Tibial artery (tissue), 4 donors: ENCODE results near the gene CD84.
"Not testable (repeated sequence)": the region's sequence is repeated elsewhere in the genome, so short reads cannot be mapped to it uniquely, and the experiment has no call there.

Experiments
- DNase-seq, 2 donors: peaks; one replicate each; pipeline ENCODE4 v3.0.0-alpha.2; 2019
- H3K27ac ChIP-seq, 2 donors: fragments of 200-600 bp; sonication (generic) in 1 of 2; 1 replicate in 1 of 2; 2 replicates in 1 of 2; pipeline ENCODE4 v1.5.1; 2018 to 2019; ENCODE audit warnings: mild to moderate bottlenecking in 1 of 2
- H3K27me3 ChIP-seq, 2 donors: fragments of 200-600 bp; sonication (generic) in 1 of 2; one replicate each; pipeline versions ENCODE4 v1.5.1 to v1.6.0; 2016 to 2019
- H3K36me3 ChIP-seq, 3 donors: fragments of 200-600 bp; sonication (generic) in 2 of 3; one replicate each; pipeline ENCODE4 v1.5.1; 2016 to 2019; ENCODE audit warnings: mild to moderate bottlenecking in 2 of 3
- H3K4me1 ChIP-seq, 4 donors: fragments of 200-600 bp; sonication (generic) in 2 of 4; 1 replicate in 3 of 4; 2 replicates in 1 of 4; pipeline ENCODE4 v1.5.1; 2016 to 2019
- H3K4me3 ChIP-seq, 2 donors: fragments of 200-600 bp; sonication (generic) in 1 of 2; 1 replicate in 1 of 2; 2 replicates in 1 of 2; pipeline ENCODE4 v1.5.1; 2018 to 2019; ENCODE audit warnings: mild to moderate bottlenecking in 2 of 2
- H3K9me3 ChIP-seq, 3 donors: fragments of 200-600 bp; sonication (generic) in 1 of 3; one replicate each; pipeline ENCODE4 v1.5.1; 2016 to 2019
- CTCF ChIP-seq, 2 experiments: fragments of 200-600 bp in 1 of 2; fragments of 450-650 bp in 1 of 2; IDR thresholded peaks; one replicate each; pipeline ENCODE4 v1.5.1; 2017 to 2019; ENCODE audit warnings: antibody characterized with exemption in 2 of 2, mild to moderate bottlenecking in 1 of 2, moderate library complexity in 1 of 2
- intact Hi-C: fragments of 100-400 bp; cut with DNase I; formaldehyde crosslinking; loops from one replicate; pipeline ENCODE4 v1.15.0; 2023; ENCODE audit warnings: low total_unique reads

Gene CD84

DNA sequence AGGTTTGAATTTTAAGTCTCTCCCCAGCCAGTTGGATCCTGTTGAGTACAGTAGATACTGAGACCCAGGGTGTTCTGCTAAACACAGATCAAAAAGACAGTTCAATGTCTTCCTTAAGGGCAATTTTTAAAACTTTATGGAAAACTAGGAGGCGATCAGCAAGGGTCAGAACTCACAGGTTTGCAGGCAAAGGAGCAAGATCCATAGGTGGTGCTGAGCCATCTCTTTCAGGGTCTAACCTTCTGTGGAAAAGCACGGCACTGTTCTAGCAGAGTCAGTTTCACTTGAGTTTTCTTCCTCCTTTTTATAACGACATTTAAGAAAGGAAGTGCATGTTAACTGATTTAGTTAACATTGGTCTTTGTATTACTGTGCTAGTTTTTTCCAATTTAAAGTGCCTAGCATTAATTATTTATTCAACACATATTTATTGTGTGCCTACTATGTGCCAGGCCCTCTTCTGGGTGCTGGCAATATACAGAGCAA, at the start of gene CD84:
CD84 (minus strand) TSS at position 281 of the 486 bp plus-strand sequence; CDS start at position 222, 59 bp downstream.
- Histone ChIP-seq H3K27me3 (no peaks in the 10 kb centered on the region), H3K4me3 (peak within 1 kb of the TSS; percentile 7 to 19), H3K36me3 (no peaks in the 10 kb centered on the region), H3K9me3 (no peaks in the 10 kb centered on the region), H3K27ac (no peak within 1 kb of the TSS), H3K4me1 (no peaks in the 10 kb centered on the region)
- no peak for DNase-seq
- intact Hi-C loops: no loop called here
- TF ChIP-seq CTCF (IDR thresholded peaks at IDR 0.05): no peak

DNA sequence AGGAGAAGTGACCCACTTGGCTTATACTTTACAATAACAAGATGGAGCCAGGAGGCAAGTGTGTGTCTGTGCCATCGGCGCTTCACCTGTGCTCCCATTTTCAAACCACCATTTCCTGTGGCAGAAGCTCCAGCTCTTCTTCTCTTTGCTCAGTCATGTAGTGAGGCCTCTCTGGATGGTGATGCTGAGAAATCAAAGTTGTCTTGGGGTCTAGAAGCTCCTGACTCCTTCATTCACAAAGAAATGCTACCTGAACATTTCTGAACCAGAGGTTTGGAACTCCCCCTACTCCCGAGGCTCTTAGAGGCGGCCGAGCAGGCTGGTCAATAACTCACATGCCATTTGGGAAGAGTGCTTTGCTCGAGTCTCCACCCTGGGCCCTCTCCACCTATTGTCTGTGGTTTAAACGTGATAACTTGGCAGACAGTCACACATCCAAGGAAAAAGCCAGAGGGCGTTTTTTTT, 49.5 kb upstream of the CD84 start:
- no peaks in the 10 kb centered on the region for H3K4me1 ChIP-seq
- no peak overlapping the region for H3K4me3 ChIP-seq
- no peaks in the 10 kb centered on the region for H3K27me3 ChIP-seq
- H3K27ac ChIP-seq: no peak overlapping the region
- no peaks in the 10 kb centered on the region for H3K36me3 ChIP-seq
- H3K9me3 ChIP-seq: no peaks in the 10 kb centered on the region
- DNase-seq: no peak
- no peak for TF ChIP-seq CTCF (IDR thresholded peaks at IDR 0.05)
- intact Hi-C loops: no loop called here

GRCh38 chr1:160627677-160628289, 48.5 kb upstream of the CD84 start:
- H3K27ac ChIP-seq, H3K4me1 ChIP-seq, H3K27me3 ChIP-seq, intact Hi-C loops, H3K4me3 ChIP-seq, DNase-seq, H3K9me3 ChIP-seq, H3K36me3 ChIP-seq: not testable (repeated sequence)

DNA sequence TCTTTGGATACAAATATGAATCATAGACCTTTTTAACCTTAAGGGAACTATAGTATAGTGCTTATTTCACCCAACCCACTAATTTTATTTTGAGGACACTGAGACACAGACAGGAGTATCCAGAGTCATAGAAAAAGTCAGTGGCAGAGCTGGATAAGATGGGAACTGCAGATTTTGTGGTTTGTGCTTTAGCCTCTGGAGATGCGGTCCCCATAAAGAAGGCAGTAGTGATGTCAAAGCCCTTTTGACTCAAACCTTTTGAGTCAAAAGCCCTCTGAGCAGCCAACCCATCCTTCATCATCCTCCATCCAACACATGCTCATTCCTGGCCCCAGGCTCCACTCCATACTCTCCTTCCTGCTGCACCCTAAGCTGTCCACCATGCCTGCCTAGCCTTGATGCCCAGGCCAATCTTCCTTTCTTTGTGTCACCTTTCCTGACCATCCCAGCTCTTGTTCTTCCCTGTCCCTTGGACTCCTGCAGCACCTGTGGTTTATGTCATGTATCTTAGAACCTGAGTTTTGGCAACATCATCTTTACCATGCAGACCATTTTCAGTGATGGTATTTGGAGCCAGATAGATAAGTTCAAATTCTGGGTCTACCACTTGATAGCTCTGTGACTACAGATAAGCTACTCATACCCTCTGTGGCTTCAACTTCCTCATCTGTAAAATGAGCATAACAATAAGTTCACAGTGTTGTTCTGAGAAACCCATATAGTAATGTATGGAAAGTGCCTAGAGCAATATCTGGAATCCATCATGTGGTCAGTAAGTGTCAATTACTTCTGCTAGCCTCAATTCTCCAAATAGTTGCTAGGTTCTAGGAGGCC, 47.4 kb upstream of the CD84 start:
- Histone ChIP-seq H3K4me1 (no peaks in the 10 kb centered on the region), H3K4me3 (no peak overlapping the region), H3K27me3 (no peaks in the 10 kb centered on the region), H3K9me3 (no peaks in the 10 kb centered on the region), H3K27ac (no peak overlapping the region), H3K36me3 (no peaks in the 10 kb centered on the region)
- no peak for TF ChIP-seq CTCF (IDR thresholded peaks at IDR 0.05)
- no peak for DNase-seq
- intact Hi-C loops: no loop called here

GRCh38 chr1:160625725-160626498, 46.6 kb upstream of the CD84 start:
- no peaks in the 10 kb centered on the region for H3K27me3 ChIP-seq

More at GRCh38 chr1:160625725-160626498, 46.6 kb upstream of the CD84 start:
- no peak overlapping the region for H3K4me3 ChIP-seq
- no peaks in the 10 kb centered on the region for H3K36me3 ChIP-seq
- intact Hi-C loops: no loop called here
- TF ChIP-seq CTCF (IDR thresholded peaks at IDR 0.05): no peak
- DNase-seq: no peak
- no peak overlapping the region for H3K27ac ChIP-seq
- no peaks in the 10 kb centered on the region for H3K4me1 ChIP-seq
- no peaks in the 10 kb centered on the region for H3K9me3 ChIP-seq
